ES-I3 (cell line): ENCODE data around the gene EGR1.
"Not testable (repeated sequence)": the region's sequence is repeated elsewhere in the genome, so short reads cannot be mapped to it uniquely, and the experiment has no call there.

Source experiments
- H3K36me3 ChIP-seq: 2 replicates; pipeline ENCODE4 v1.6.1; 2013; ENCODE audit warnings: mild to moderate bottlenecking, low read length, control low read depth, moderate library complexity; ENCODE audit not compliant: insufficient read depth
- H3K4me1 ChIP-seq: 2 replicates; pipeline ENCODE4 v1.6.1; 2013; ENCODE audit warnings: mild to moderate bottlenecking, control low read depth, low read length; ENCODE audit not compliant: insufficient read depth
- H3K9ac ChIP-seq: 2 replicates; pipeline ENCODE4 v1.6.1; 2013; ENCODE audit warnings: low read depth, mild to moderate bottlenecking, low read length, moderate library complexity
- H3K9me3 ChIP-seq: 2 replicates; pipeline ENCODE4 v1.6.1; 2013; ENCODE audit warnings: mild to moderate bottlenecking, low read length, moderate library complexity; ENCODE audit not compliant: control insufficient read depth, insufficient read depth

Gene EGR1

DNA sequence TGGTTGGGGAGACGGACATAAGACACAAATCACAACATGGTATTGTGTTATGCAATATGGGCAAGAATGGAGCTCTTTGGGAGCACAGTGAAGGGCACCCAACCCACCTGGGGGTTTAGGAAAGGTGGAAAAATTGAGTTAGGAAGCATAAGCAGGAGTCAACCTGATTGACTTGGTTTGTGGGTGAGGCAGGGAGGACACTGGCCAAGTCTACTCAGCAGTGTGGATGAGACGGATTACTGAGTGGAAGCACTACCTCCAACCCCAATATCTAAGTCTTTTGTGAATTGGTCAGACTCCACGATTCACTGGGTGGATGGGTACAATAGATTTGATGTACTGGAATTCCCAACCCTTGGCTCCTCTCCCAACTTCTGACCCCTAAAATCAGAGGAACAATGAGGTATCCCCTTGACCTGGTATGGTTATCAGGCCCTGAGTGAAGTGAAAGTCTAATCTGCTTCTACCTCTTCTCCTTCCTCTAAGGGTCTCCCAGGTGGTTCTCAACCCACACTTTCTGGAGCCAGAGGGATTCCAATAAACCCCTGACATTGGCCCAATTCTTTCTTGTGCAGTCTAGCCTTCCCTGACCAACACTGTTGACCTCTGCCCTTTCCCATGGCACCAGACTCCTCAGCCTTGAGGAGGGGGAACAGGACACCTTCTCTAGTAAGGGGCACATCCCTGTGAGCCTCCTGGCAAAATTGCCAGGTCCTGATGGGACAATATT, 5.2 kb downstream of the EGR1 start:
- Histone ChIP-seq H3K9me3 (no peaks in the 10 kb centered on the region), H3K4me1 (no peaks in the 10 kb centered on the region), H3K36me3 (no peaks in the 10 kb centered on the region), H3K9ac (no peak overlapping the region)

DNA sequence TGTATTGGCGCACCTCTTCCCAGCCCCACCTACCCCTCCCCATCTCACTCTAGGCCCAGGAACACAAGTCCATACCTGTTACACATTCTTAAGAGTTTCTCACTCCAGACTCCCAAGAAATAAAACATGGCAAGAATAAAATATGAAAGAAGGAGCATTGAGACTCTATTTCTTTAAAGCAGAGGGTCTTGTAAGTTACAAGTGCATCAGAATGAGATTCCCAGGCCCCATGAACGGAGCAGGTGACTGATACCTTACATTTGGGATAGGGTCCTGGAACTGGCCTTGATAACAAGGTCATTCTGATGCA, 5.7 kb downstream of the EGR1 start:
- Histone ChIP-seq H3K36me3 (no peaks in the 10 kb centered on the region), H3K4me1 (no peaks in the 10 kb centered on the region), H3K9me3 (no peaks in the 10 kb centered on the region), H3K9ac (no peak overlapping the region)

DNA sequence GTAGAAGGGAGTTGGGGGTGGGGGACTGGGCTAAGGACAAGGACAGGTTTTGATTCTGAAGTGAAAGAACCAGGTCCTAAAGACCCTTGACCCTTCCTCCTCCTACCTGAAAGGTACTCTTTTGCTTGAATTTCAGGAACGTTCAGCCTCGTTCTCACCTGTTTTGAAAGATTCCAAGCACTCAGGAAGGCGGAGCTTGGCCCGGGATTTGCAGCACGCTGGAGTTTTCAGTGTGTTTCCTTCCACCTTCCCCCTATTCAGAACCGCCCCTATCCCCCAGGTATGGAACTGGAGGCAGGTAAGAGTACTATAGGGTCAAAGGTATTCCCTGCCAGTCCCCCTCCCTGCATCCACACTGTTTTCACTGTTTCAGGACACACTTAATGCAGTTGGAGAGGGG, 7.1 kb downstream of the EGR1 start:
- no peaks in the 10 kb centered on the region for H3K36me3 ChIP-seq
- no peak overlapping the region for H3K9ac ChIP-seq
- no peaks in the 10 kb centered on the region for H3K4me1 ChIP-seq
- H3K9me3 ChIP-seq: no peaks in the 10 kb centered on the region

DNA sequence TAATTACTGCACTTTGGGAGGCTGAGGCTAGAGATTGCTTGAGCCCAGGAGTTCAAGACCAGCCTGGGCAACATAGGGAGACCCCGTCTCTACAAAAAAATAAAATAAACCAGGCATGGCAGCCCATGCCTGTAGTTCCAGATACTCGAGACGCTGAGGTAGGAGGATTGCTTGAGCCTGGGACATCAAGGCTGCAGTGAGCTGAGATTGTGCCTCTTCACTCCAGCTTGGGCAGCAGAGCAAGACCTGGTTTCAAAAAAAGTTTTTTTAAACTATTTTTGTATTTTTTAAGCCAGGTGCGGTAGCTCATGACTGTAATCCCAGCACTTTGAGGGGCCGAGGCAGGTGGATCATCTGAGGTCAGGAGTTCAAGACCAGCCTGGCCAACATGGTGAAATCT, 7.9 kb downstream of the EGR1 start:
- not testable (repeated sequence) for H3K9ac ChIP-seq, H3K36me3 ChIP-seq, H3K9me3 ChIP-seq, H3K4me1 ChIP-seq

DNA sequence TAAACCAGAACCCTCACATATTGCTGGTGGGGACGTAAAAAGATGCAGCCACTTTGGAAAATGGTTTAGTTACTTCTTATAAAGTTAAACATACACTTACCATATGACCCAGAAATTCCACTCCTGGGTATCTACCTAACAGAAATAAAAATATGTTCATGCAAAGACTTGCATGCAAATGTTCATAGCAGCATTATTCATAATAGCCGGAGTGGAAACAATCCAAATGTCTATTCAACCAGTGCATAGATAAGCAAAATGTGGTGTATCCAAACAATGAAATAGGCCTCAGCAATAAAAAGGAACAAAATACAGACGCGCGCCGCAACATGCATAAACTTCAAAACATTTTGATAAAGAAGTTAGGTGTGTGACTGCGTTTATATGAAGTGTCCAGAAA, 11.6 kb downstream of the EGR1 start:
- no peaks in the 10 kb centered on the region for H3K36me3 ChIP-seq
- no peaks in the 10 kb centered on the region for H3K4me1 ChIP-seq
- no peak overlapping the region for H3K9ac ChIP-seq
- H3K9me3 ChIP-seq: no peaks in the 10 kb centered on the region

DNA sequence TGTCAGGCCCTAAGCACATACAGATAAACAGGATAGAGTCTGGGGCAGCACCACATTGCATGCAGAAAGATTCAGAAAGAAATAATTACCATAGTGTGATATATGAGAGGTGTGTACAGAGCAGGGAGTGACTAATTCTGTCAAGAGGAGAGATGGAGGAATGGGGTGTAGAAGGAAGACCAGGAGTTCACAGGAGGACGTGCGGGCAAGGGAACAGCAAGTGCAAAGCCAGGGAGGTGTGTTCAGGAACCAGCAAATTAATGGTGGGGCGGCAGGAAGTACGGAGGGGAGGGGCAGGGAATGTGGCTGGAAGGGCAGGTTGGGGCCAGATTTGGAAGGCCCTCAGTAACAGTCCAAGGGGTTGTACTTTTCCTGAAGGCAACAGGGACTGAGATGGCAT, 17.4 kb downstream of the EGR1 start:
- Histone ChIP-seq H3K9me3 (no peaks in the 10 kb centered on the region), H3K4me1 (peaks cover 7% of the 10 kb centered on the region), H3K36me3 (no peaks in the 10 kb centered on the region), H3K9ac (no peak overlapping the region)

DNA sequence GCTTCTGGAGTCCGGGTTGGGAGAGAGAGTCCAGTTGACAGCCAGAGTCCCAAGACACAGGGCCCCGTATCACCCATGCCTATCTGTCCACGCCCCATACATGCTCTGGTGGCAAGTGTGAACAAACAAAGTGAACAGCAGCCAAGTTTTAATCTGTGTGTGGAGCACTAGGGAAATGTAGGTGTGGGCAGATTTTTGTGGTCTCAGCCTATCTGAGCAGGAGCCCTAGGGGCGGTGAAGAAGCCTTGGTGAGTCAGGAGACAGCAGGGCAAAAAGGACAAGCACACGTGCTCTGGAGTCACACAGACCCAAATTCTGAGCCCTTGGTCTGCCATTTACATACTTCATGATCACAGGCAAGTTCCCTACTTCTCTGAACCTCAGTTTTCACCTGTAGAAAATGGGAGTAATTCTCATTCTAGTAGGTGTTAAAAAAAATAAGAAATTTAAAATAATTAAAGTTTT, 23.2 kb downstream of the EGR1 start:
- Histone ChIP-seq H3K9me3 (no peaks in the 10 kb centered on the region), H3K36me3 (no peaks in the 10 kb centered on the region), H3K9ac (no peak overlapping the region), H3K4me1 (peaks cover 17% of the 10 kb centered on the region)

DNA sequence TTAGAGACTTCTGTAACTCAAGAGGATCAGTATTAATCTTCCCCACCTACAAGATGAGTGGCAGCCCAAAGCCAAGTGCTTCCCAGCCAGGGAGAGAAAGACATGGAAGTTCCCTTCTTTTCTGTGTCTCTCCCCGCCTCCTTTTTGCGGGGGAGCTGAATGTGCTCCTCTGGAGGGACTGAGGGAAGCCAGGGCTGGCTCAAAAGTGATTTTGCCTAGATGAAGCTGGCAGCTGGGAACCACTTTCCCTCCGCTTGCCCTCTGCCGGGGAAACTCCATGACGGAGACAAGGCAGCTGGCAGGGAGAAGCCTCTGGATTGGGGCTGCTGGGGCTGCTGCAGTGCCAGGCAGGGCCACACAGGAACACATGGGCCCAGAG, 24.4 kb downstream of the EGR1 start:
- Histone ChIP-seq H3K9me3 (no peaks in the 10 kb centered on the region), H3K9ac (no peak overlapping the region), H3K36me3 (no peaks in the 10 kb centered on the region), H3K4me1 (peaks cover 21% of the 10 kb centered on the region)

DNA sequence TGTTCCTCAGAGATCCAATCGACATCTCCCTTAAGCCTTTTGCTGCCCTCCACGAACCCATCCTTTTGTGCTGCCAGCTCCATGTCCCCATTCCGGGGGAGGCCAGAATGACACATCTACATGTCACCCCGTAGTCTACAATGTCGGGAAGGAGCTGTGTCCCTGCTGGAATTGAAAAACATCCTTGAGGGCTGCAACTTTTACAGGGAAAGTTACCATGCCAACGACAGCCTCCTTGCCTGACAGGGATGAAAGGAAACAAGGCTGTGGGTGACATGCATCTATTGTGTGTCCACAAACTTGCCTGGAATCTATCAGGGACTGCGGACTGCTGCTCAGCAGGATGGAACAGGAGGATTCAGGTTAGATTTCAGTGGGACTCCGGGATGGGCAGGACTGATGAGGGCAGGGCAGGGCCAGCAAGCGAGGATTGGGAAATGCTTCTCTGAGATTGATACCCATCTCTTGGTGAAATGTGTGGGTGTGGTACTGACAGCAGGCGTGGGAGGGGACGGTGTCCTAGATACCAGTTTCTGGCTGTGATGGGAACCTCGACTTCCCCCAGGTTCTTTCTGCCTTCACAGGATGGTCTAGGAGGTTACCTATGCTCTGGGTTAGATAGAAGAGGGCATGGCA, 25.5 kb downstream of the EGR1 start:
- Histone ChIP-seq H3K9ac (no peak overlapping the region), H3K9me3 (no peaks in the 10 kb centered on the region), H3K4me1 (peaks cover 21% of the 10 kb centered on the region), H3K36me3 (no peaks in the 10 kb centered on the region)

DNA sequence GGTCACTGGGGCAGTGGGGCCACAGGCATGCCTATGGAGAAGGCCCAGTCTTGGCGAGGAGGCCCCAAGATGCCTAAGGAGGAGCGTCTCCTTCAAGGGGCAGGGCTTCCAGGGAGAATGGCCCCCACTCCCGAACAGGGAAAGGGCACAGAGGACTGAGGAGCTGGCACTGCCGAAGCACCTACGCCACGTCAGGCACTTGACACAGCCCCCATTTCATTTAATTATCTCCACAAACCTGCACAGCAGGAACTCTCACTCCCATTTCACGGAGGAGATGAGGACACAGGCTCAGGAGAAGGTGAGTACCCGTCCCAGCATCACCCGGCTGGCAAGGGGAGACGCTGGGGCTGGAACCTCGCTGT, 26.0 kb downstream of the EGR1 start:
- H3K36me3 ChIP-seq: no peaks in the 10 kb centered on the region
- H3K4me1 ChIP-seq: peaks cover 21% of the 10 kb centered on the region
- H3K9me3 ChIP-seq: no peaks in the 10 kb centered on the region
- peak overlapping the region; percentile 51; the same call in 1 of the 2 replicates for H3K9ac ChIP-seq

DNA sequence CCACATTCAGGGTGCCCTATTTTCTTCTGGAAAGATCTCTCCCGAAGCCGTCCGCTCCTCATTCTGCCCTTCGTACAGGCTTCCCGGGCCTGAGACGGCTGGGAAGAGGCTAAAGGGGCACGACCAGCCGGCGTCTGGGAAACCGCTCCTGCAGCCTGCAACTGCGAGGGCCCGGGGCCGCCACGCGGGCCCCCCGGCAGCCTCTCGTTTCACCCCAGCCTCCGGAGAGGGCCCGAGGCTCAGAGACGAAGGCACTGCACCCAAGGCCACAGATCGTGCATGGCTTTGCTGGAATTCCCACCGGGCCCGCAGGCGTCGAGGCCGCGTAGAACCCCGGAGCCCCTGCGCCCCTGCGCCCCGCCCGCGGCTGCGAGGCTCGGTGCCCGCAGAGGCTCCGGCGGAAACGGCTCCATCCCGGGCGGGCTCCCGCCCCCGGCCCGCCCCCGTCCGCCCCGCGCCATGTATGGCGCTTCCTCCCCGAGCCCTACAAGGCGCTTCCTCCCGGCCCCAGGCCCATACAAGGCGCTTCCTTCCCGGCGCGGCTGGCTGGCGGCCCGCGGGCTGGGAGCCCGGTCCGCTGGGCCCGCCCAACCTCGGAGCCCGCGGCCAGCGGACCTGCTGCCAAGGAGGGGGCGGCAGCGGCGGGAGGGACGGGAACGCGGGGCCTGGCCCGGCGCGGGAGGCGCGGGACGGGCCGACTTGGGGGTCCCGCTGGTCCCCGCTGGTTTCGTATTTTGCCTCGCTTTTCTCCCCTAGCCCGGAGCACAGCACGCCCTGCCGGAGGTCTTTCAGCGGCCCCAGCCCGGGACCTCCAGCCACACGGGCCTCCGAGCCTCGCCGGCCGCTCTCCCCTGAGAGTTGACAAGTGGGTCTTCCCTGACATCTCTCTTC, 26.6 kb downstream of the EGR1 start:
- H3K9me3 ChIP-seq: no peaks in the 10 kb centered on the region
- peak overlapping the region; percentile 56 for H3K9ac ChIP-seq
- no peaks in the 10 kb centered on the region for H3K36me3 ChIP-seq
- H3K4me1 ChIP-seq: peaks cover 16% of the 10 kb centered on the region

DNA sequence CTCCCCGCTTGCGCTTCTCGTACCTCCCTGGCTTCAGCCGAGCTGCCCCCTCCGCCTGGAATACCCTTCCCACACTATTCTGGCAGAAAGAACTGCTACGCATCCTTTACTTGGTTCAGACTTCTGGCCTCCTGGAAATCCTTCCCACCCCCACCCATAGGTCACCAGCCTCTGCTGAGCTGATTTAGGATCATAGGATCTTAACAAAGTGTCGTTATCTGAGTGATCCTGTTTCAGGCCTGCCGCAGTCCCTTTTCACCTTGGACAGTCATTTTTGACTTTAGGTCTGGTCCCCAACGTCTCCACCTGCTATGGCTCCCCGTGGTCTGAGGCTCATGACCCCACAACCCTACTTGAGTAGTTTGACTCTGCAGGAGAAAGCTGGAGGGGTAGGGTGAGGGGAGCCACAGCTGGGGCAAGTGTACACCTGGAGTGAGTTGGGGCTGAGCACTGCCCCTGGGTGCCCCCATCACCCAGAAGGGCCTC, 27.3 kb downstream of the EGR1 start:
- no peaks in the 10 kb centered on the region for H3K9me3 ChIP-seq
- H3K4me1 ChIP-seq: peaks cover 15% of the 10 kb centered on the region
- no peaks in the 10 kb centered on the region for H3K36me3 ChIP-seq
- H3K9ac ChIP-seq: peak overlapping the region; percentile 56

DNA sequence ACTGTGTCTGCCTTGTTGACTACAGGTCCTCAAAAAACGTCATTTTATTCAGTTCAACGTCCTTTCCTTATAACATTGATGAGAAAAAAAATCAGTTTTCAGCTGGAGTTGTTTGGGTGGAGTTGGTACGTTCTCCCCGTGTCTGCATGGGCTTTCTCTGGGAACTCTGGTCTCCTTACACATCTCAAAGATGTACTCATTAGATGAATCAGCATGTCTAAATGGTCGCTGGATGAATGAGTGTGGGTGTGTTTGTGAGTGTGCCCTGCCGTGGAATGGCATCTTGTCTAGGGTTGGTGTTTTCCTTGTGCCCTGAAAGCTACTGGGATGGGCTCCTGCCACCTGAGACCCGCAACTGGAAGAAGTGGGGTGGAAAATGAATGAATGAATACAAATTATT, 30.1 kb downstream of the EGR1 start:
- Histone ChIP-seq H3K4me1 (peaks cover 15% of the 10 kb centered on the region), H3K9ac (no peak overlapping the region), H3K9me3 (no peaks in the 10 kb centered on the region)

DNA sequence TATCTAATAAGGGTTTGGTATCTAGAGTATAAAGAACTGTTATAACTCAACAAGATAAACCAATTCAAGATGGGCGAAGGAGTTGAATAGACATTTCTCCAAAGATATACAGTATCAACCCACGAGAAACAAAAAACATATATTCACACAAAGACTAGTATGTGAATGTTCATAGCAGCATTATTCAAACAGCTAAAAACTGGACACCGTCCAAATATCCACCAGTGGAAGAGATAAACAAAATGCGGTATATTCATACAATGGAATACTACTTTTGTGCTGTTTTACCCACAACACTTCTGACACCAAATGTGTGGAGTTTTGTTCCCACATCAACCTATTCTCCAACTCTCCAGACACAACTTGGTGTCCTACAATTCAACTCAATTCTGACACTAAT, 33.1 kb downstream of the EGR1 start:
- no peak overlapping the region for H3K9ac ChIP-seq
- H3K36me3 ChIP-seq: no peaks in the 10 kb centered on the region
- no peaks in the 10 kb centered on the region for H3K9me3 ChIP-seq
- H3K4me1 ChIP-seq: peaks cover 6% of the 10 kb centered on the region; the same call in 1 of the 2 replicates

More for the DNA sequence above, 30.1 kb downstream of the EGR1 start:
- no peaks in the 10 kb centered on the region for H3K36me3 ChIP-seq
